DMS53 treated with DMSO at 0.1 percent for 48 hours (cell line): ENCODE results near the gene DIP2C.

Experiments
- DNase-seq: peaks from one replicate; lab custom pipeline; 2025; ENCODE audit not compliant: unreplicated experiment; lab: John Stamatoyannopoulos, UW

The DIP2C gene

DNA sequence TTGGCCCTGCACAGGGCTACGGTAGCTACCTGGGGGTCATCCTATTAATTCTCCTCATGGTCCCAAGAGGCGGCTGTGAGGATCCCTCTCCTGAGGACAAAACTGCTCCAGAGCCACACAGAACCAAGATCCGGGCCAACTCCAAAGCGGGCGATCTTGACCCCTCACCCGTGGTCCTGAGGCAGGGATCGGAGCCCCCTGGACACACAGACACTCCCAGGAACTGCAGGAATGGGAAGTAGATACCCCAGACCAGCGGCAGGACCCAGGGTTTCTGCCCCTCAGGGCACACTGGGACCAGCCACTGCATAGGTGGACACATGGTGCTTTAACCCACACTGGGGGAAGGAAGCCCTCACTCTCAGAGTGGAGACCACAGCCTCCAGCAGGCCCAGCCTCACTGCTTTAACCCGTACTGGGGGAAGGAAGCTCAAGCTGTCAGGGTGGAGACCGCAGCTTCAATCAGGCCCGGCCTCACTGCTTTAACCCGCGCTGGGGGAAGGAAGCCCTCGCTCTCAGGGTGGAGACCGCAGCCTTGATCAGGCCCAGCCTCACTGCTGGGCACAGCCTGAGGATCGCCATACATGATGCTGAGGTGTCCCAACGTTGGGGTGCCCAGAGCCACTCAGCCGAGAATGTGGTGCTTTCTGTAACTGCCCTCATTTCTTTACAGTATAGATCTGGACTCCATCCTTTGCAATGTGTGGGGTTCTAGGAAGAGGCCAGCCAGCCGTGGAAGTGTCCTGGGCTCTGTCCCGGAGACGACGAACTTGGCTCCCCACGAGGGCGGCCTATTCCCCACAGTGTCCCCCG lies 60.1 kb downstream of the DIP2C start:
- DNase-seq = no peak

DNA sequence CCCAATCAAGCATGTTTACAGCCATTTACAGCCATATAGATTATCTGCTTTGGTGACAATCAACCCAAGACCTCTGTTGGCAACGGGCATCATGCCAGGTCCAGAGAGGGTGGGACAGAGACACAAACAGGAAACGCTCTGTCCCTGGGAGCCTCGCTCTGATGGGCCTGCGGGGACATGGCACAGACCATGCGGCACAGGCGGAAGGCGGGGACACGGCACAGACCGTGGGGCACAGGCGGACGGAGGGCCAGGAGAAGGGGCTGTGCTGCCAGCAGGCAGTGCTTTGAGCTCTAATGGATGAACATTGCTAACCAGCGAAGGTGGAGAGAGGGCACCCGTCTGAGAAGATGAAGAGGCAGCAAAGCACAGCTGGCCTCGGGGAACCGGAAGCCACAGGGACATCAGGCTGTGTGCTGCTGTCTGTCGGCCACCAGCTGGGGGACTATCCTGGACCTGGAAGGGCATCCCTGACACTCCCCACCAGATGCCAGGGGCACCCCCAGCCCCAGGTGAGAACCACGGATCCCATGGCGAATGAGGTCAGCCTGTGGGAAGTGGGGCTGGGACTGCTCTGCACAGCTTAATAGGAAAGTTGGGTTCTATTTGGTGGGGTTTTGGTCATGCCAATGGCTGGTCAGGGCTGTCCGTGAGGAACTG lies 61.0 kb downstream of the DIP2C start:
- no peak for DNase-seq

DNA sequence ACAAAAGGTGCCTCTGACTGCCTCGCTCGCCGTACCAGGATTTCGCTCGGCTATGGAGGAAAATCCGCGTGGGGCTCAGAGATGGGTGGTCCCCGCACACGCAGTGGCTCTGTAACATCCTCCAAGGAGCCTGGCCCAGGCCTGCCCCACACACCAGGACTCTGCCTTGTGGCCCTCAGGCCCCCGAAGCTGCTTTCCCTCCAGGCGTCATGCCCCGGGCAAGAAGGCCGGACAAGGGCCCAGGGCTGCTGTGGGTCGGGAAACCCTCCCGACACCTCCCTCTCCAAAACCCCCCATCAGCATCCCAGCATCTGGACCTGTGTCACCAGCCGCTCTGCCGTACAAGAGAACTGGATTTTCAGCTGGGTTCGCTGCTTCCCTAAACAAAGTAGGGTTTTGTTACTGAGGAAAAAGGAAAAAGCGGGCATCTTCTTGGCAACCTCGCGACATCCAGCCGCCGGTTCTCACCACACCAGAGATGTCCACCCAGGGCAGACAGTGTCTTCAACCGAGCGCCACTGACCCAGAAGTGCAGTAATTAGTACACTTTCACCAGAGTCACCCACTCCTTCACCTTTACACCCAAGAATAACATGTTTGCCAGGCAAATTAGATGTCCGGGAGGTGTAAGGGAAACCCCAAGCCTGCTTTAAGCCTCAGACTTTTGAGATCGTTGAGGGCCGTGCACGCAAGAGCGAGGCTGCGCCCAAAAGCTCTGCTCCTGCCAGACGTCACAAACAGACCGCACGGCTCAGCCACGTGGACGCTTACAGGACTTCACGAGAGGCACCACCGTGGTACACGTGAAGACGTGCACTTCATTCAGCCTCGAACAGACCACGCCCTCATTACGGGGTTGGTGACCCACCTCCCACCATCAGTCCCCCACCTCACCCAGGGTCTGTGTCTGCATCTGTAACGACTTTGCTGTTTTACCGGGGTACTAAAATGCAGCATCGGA lies 62.2 kb downstream of the DIP2C start:
- no peak for DNase-seq

DNA sequence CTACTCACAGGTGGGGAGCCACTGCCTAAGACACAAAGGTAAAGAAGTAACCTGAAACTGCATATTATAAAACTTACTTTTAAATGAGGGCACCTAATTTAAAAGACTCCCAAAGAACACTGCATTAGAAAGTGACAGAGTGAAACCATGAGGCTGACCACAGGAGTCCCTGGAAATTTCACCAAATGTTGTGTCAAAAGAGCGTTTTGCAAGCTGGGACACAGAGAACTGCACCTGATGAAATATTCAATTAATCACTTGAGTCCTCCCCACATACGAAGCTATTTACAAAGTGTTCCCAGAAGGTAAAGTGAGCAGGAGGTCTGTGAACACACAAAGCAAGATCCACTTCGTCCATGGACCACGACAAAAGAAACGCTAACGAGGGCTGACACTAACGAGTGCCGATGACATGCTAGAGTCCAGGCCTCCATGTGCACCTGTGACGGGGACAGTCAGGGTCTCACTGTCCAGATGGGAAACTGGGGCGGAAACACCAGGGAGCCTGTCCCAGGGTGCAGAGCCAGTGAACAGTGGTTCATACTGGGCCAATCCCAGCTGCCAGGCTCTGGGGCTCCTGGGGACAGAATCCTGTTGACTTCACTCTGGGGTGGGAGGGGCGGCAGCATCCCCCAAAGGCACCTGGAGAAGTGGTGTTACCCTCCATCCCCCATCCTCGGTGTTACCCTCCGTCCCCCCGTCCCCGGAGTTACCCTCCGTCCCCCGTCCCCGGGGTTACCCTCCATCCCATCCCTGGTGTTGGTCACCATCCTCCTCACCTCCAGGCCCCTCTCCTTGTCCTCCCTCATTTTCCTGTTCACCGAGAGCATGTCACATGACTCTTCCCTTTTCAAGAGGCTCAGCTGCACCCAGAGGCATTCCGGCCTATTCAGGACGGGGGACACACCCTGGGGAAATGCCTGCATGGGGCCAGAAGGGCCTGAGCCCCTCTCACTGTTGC lies 63.4 kb downstream of the DIP2C start:
- no peak for DNase-seq

DNA sequence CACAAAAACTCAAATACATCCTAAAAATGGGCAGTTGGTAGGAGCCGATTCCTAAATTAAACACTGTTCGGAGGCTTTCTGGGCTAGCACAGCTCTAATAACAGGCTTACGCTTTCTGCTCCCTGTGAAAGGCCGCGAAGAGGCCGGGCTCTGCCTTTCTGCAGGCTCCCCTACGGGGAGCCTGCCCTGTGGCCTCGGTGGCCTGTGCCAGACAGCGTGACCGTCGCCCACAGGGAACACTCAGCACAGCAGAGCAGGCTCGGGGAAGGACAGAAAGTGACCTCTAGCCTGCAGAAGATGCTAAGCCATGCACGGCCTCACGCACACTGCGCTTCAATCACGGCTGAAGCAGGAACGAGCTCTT lies 64.2 kb downstream of the DIP2C start:
- no peak for DNase-seq

DNA sequence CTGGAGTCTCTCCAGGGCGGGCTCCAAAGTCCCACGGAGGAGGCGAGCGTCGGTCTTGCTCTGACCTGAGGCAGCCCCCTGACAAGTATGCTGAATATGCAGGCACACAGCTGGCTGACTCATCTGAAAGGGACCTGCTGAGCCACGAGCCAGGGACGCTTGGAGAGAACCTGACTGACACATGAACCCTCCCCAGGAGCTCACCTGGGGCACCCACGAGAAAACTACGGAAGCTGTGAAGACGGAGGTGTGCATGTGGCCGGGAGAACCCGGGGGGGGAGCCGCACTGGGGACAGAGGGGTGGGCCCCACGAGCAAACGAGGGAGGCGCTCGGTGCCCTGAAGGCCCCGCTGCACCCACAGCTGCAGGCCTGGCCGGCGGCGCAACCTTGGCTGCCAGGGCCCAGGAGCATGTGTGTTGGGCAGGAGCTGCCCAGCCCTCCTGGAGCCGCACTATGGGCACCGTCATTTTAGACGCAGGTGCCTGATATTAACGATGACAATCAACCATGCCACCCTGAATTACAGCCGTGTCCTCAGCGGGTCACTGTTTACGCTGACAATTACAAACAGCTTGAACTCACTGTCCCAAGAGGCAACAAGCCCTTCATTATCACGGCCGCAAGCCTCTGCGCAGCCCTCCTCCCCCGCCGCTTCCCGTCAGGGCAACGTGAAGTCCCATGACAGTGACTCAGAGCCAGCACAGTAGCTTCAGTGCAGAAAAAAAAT lies 64.7 kb downstream of the DIP2C start:
- DNase-seq = peak; percentile 59

DNA sequence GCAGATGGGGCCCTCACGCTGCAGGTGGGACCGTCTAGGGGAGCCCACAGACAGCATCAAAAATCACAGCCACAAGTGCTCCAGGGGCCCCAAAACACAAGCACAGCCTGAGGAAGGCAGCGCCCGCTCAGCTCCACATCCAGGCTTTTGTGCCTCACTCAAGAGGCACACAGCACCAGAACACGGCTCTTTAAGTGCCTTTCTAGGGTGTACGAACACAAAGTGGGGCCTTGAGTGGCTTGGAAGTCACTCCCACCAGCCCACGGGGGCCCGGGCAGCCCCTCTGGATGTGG lies 65.2 kb downstream of the DIP2C start:
- no peak for DNase-seq

DNA sequence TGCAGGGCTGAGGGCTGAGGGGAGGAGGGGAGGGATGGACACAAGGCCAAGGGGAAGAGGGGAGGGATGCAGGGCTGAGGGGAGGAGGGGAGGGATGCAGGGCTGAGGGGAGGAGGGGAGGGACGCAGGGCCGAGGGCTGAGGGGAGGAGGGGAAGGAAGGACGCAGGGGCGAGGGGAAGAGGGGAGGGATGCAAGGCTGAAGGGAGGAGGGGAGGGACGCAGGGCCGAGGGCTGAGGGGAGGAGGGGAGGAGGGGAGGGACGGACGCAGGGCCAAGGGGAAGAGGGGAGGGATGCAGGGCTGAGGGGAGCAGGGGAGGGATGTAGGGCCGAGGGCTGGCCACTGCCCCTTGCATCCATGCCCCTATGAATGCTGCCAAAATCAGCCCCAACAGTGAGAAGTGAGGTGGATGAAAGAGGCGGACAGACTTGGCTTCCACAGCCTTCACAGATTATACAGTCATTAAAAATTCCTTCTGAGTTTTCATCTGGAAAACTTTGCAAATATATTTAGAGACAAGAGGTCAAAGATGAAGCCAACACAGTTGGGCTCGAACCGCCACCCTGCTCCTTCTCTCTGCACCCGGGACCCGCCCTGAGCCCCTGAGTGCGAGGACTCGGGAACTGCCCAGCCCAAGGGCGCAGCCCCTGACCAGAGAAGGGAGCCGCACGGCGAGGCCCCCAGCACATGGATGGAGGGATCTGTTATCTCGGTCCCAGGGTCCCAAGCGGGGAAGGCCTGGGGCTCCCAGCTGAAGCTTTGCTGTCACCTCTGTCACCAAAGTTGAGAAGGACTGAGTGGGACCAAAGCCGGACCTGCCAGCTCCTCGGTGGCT lies 65.8 kb downstream of the DIP2C start:
- DNase-seq = no peak

DNA sequence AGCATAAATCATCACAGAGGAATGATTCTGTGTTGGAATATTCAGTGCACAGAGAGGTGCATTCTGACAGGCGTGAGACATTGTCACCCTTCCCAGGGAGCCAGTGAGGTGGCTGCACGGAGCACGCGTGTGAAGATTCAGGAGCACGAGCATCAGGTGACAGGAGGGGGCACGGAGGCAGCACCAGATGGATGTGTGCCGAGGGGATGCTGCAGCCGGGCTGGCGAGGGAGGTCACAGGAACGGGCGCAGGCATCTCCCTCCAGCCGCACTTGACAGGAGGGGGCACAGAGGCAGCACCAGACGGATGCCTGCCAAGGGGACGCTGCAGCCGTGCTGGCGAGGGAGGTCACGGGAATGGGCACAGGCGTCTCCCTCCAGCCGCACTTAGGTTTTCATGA lies 66.5 kb downstream of the DIP2C start:
- no peak for DNase-seq

DNA sequence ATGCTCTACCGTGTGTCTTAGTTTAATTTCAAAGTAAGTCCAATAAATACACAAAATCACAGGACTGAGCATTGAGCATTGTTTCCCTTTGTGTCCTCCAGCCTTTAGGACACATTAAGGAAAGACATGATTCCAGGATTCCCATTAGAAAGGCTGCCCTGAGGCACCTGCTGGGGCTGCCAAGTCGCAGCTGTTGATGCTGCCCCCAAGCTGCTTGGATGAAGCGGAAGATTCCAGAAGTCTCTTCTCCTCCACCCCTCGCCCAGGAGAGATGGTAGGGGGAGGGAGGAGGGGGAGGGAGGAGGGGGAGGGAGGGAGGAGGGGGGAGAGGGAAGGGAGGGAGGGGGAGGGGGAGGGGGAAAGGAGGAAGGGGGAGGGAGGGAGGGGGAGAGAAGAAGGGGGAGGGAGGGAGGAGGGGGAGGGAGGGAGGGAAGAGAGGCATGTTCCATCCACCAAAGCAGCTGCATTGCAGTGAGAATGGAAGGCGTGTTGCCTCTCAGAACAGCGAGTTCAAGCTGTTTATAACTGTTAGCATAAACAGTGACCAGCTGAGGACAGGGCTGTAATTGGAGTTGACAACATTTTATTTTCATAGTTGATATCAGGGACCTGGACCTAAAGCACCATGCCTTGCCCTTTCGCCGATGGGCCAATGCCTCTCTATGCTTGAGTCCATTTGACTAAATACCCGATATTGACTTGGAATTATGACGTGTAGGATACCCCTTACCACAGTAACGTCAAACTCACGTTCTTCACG lies 67.3 kb downstream of the DIP2C start:
- DNase-seq = no peak

DNA sequence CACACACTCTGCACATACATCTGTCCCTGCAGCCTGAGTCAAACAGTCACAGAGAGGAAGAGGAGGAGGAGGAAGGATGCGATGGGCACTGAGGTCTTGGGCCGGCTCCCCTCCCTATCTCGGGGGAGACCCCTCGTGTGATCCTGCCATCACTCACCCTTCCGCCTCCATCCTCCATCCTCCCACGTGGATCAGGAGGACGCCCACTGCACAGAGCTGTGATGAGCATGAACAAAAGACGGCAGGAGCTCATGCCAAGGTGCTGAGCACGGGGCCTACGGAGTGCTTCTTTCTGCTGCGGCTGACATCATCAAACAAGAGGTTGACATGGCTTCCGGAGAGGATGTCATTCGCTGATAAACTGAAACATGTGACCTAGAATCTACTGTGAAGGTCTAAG lies 68.0 kb downstream of the DIP2C start:
- DNase-seq = no peak

DNA sequence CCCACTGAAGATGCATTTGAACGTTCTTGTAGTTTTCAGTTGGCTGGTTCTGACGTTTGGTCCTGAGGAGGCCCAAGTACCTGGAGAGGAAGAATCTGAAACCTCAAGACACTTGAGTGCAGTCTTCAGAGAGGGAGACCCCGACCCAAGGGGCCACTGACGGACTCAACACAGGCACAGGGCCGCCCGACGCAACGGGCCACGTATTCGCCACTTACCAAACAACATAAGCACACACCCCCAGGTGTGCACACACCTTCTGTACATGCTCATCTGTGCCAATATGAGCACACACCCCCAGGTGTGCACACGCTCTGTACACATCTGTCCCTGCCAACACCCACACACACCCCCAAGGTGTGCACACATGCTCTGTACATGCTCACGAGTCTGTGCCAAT lies 68.5 kb downstream of the DIP2C start:
- no peak for DNase-seq

DNA sequence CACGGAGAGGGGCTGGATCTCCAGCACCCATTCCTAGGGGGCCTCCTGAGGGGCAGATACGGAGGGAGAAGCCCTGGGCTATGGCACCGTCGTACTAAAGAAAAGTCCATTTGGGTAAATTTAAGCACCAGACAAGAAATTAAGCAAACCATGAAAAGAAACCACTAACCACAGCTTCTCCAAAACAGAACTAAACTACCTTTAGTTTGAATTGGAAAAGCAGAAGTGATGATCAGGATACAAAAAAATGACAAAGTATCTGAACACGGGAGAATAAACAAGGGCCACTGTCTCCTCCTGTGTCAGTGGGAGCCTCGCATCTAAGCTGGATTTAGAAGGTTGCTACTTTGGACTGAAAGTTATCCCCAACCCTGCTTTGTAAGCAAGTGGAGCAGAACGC lies 69.1 kb downstream of the DIP2C start:
- DNase-seq = no peak

DNA sequence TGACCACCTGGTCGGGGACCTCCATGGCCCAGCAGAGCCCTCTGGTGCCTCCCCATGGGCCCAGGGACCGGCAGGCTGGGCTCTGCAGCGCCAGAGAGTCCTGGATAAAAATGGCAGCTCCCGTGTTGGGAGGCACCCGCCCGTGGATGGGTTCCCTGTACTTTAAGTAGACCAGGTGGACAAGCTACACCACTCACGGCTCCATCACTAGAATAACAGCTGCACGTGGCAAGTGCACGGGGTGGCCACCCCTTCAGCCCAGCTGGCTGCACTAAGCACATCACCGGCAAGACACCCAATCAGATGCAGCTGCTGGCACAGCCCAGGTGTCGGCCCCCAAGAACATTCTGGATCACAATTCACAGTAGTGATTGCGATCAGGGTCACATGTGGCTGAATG lies 69.8 kb downstream of the DIP2C start:
- no peak for DNase-seq

DNA sequence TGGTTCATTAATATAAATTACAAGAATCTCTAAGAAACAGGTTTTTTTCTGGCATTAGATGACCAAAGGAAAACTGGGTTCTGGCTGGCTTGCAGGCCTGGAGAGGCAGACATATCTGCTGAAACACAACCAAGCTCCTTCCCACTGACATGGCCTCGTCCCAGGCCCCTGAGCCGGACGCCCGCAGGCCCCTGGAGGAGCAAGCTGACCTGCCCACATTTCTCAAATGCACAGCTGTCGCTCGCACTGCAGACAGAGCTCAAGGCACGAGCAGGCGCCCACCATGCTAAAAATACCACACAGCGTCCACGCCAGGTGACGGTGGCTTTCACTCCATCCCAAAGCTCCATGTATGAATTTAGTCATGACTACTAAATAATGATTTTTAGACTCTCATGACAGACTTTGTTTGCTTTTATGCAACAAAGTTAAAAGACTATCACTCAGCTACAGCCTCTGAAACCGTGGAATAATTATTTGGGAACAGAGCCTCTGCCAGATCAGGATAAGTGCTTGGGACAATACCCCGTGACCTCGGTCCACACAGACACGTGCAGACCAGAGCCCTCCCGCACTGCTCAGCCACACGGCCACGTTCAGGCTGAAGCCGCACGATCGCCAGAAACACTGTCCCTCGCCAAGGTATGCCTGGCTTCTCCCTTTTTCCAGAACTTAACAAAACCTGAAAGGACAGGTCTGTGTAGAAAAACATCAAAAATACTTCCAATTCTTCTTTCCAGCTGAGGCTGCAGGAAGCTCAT lies 71.1 kb downstream of the DIP2C start:
- no peak for DNase-seq

DNA sequence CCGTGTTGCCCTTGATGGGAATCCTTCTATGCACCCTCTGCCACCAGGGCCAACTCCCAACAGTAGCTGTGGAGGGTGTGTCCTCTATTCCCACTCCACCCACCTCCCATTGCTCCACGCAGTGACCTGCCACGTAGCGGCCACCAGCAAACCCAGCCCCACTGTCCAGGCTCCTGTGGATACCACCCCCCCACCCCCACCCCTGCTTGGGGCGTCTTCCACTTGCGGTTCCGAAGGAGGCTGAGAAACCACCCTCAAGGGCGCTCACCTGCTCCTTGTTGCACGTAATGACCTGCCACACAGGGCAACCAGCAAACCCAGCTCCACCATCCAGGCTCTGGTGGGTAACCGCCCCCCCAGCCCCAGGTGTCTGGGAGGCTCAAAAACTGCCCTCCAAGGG lies 72.0 kb downstream of the DIP2C start:
- no peak for DNase-seq

DNA sequence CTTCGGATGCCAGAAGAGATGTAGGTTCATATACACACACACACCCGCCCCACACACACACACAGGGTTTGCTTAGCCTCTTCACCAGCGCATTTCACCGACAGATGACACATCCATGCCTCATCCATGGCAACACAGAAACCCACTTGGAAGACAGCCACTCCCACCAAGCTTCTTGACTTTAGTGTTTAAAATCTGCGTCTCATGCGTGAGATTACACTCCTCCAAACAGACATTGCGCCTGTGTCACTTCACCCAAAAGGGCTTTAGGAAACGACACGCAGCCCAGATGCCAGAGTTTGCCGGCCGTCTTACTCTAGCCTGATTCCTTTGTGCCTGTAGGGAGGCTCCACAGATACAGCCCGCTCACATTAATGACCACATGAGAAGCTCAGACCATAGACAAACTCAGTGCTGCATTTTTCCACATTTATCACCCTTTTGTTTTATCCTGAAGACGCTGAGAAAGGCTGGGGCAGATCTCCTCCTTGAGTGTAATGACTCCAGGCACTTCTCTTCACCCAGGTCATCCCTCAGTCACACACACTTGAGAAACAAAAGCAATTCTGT lies 73.8 kb downstream of the DIP2C start:
- no peak for DNase-seq
